ENCODE results near the gene LSS.

Gene LSS

GRCh38 chr21:46254208-46254975 is 25.8 kb upstream of the LSS start:
- DNase-seq (ENCODE audit: low spot score): no peak
- no peak overlapping the region for H3K4me3 ChIP-seq
- H3K27ac ChIP-seq: no peak overlapping the region
- TF ChIP-seq CTCF (IDR thresholded peaks at IDR 0.05): no peak

GRCh38 chr21:46253610-46254124 is 25.1 kb upstream of the LSS start:
- no peak for DNase-seq (ENCODE audit: low spot score)
- Histone ChIP-seq H3K27ac (no peak overlapping the region), H3K4me3 (no peak overlapping the region)
- no peak for TF ChIP-seq CTCF (IDR thresholded peaks at IDR 0.05)

- no peak overlapping the region for H3K27ac ChIP-seq
- TF ChIP-seq CTCF (IDR thresholded peaks at IDR 0.05): no peak
- no peak for DNase-seq (ENCODE audit: low spot score)
- H3K4me3 ChIP-seq: no peak overlapping the region
Measured at GRCh38 chr21:46252840-46253239, 24.3 kb upstream of the LSS start.

GRCh38 chr21:46250146-46250725 is 21.7 kb upstream of the LSS start:
- no peak overlapping the region for H3K4me3 ChIP-seq
- DNase-seq (ENCODE audit: low spot score): no peak
- H3K27ac ChIP-seq: no peak overlapping the region
- TF ChIP-seq CTCF (IDR thresholded peaks at IDR 0.05): no peak

DNA sequence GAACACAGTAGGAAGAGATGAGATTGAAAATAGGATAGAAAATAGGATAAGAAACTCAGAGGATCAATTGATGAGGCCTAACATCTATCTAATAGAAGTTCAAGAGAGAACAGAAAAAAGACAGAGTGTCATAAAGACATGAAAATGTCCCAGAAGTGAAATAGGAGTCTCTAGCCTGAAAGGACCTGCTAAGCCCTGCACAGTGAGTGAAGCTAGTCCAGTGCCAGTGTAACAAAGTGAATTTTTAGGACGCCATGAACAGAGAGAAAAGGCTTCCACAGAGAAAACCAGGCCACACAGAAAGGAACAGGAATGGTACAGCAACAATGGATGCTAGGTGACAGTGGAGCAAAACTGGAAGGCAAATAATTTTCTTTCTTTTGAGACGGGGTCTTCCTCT is 20.3 kb upstream of the LSS start:
- no peak overlapping the region for H3K27ac ChIP-seq
- no peak for DNase-seq (ENCODE audit: low spot score)
- no peak for TF ChIP-seq CTCF (IDR thresholded peaks at IDR 0.05)
- H3K4me3 ChIP-seq: no peak overlapping the region

DNA sequence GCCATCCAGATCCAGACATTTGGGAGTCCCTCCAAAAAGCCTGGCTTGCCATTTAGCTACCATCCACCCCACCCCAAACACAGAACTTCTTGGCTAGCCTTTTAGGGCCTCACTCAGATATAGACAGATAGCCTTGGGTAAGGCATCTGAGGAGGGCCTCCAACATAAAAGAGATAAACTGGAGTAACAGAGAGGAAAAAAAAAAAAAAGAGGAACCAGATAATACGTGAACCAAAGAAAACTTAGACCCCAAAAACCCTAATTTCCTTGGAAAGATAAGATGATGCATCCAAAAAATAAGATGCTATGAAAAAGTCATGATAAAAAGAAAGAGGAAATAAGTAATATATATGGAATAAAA is 19.8 kb upstream of the LSS start:
- H3K4me3 ChIP-seq: no peak overlapping the region
- no peak for TF ChIP-seq CTCF (IDR thresholded peaks at IDR 0.05)
- DNase-seq (ENCODE audit: low spot score): no peak
- no peak overlapping the region for H3K27ac ChIP-seq
